HG03558 (cell line): ENCODE results near the gene PPFIA1.
"Not testable (repeated sequence)": the region's sequence is repeated elsewhere in the genome, so short reads cannot be mapped to it uniquely, and the experiment has no call there.

Experiments used
- ATAC-seq: cut with Tn5 transposase; IDR thresholded peaks from one replicate; pipeline ENCODE4 v1.9.1; 2021; ENCODE audit warnings: moderate number of reproducible peaks; ENCODE audit not compliant: unreplicated experiment; ENCODE audit errors: extremely low read depth

PPFIA1 gene

DNA sequence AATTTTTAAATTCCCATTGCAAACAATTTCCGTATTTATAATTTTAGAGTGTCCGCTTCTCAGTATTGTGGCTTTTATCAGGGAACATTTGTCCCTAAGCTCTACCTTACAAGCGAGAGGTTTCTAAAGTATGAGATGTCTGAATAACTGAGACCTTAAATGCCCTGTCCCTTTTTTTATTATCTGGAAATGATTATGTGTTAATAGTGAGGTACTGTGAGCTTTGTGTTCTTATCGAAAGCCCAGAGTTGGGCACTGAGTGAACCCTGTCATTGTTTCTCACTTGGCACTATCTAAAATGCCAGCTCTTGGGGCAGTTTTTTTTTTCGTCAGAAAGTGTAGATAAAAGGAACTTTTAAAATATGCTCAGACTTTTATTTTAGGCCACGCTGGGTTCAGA, 137.3 kb downstream of the PPFIA1 start:
- ATAC-seq: no peak

DNA sequence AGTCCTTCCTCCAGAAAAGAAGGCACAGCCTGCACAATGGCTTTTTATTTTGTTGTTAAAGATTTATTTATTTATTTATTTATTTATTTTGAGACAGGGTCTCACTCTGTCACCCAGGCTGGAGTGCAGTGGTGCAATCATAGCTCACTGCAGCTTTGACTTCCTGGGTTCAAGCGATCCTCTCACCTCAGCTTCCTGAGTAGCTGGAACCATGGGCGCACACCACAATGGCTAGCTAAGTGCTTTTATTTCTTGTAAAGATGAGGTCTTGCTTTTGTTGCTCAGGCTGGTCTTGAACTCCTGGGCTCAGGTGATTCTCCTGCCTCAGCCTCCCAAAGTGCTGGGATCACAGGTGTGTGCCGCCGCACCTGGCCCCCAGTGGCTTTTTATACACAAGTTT, 137.8 kb downstream of the PPFIA1 start:
- not testable (repeated sequence) for ATAC-seq

- ATAC-seq: no peak
Observed at GRCh38 chr11:70409437-70409836, 138.9 kb downstream of the PPFIA1 start.

GRCh38 chr11:70409871-70410270, 139.4 kb downstream of the PPFIA1 start:
- no peak for ATAC-seq

DNA sequence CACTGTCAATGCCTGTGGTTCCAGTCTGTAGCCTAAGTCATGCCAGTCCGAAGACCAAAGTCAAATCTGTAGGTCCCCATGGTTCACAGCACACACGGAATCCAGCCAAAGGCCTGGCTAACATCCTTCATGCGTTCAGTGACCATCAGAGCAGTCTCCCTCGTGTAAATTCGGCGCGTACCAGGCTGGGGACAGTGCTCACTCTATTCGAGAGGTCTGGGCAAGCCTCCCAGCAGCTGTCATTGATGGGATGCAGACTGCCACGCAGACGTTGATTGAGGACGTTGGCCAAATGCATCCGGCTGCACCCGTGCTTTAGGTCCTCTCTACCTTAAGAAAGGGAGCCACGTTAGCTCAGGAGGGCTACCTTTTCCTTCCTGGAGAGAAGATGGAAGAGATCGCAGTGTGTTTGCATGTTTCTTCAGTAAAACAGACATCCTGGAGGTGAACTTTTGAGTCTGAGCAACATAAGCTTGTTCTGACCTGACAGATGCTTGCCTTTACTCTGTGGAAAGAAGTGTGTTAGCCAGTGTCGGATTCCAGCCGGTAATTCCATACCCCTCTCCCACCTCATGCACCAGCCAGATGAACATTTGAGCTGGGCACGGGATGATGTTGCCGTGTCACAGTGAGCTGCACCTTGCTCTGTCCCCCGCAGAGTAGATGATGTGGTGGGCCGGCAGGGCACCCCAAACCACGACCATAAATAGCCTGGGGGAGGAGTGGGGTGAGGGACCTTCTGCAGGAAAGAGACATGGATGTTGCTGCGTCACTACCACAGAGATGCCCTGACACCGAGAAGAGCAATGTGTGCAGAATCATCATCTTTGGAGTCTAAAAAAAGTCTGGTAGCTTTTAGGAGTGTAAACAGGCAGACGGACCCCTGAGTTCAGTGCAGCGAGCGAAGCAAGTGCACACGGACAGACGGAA, 140.1 kb downstream of the PPFIA1 start:
- no peak for ATAC-seq

GRCh38 chr11:70411713-70412452, 141.4 kb downstream of the PPFIA1 start:
- no peak for ATAC-seq

DNA sequence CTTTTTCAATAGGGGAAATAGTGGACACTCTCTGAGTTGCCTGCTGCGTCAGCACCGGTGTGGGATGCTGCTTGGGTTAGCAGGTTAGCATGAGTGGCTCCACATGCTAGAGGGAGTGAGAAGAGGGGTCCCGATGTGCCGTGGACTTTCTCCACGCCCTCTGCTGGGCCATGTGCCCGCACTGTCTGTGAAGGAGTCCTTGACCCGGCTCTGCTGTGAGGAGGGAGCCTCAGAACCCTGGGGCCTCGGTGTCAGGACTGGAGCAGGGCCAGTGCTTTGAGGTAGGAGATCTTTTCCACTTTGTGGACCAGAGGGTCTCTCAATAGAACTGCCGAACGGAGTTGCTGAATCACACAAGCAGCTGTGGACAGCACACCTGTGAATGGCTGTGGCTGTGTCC, 142.7 kb downstream of the PPFIA1 start:
- ATAC-seq: no peak

- ATAC-seq: no peak
Observed at GRCh38 chr11:70414341-70415100, 144.0 kb downstream of the PPFIA1 start.

DNA sequence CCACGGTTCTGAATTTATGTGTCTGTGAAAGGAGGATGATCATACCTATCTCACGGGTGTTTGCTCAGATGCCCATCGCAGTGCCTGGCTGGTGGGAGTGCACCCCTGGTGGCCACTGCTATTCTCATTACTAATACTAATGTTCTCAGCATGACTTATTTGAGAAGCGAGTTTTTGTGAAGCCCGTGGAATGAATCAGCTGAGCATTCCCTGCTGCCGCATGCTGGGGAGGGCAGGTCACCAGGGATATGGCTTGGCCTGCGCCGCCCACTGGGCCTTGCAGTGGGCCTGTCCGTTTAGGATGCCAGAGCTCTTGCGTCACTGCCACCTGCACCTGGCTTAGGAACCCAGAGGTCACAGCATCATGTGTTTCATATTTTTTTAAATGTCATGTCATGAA, 144.7 kb downstream of the PPFIA1 start:
- ATAC-seq: no peak

DNA sequence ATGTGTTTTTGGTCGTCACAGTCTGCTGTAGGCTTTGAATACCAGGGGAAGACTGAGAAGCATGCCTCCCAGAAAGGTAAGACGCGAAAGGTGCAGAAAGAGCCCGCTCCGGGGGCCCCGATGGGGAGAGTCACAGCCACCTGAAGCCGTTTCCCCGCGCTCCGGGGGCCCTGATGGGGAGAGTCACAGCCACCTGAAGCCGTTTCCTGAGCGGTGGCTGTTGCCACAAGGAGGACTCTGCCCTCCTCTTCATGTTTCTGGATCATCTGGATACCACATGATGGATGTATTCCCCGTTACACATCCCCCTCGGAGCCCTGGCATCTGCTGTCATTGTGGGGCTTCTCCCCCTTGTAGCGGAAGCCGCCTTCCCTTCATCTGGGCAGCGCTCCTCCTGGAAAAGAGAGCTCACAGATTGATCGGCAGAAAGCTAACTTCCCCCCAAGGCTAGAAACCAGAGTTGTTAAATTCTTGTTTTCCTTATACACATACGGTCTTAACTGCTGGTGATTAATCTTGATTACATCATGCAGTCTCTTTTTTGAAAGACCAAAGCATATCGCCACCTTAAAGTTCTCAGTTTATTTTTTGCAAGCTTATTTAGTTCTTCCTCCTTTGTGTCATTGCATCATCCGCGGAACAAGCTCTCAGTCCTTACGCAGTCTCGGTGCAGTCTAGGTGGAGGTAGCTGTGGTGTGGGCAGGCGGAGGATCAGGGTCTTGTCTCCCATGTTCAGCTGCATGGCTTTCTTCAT, 145.3 kb downstream of the PPFIA1 start:
- ATAC-seq: no peak

DNA sequence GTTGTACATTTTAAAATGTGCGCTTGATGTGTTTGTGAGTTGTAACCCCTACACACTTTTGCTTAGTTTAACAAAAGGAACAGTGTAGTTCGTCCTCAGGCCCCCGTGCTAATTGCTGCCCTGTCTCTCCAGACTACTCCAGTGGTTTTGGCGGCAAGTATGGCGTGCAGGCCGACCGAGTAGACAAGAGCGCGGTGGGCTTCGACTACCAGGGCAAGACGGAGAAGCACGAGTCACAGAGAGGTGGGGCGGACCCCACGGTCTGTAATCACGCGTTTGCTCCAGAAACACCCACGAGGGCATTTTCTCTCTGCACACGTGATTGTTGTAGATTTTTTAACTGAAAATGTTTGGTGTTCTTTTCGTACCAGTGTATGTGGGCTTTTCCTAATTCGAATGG, 146.4 kb downstream of the PPFIA1 start:
- no peak for ATAC-seq

- ATAC-seq: no peak
Observed at GRCh38 chr11:70418130-70418529, 147.6 kb downstream of the PPFIA1 start.

- no peak for ATAC-seq
Observed at GRCh38 chr11:70419307-70420007, 149.0 kb downstream of the PPFIA1 start.

DNA sequence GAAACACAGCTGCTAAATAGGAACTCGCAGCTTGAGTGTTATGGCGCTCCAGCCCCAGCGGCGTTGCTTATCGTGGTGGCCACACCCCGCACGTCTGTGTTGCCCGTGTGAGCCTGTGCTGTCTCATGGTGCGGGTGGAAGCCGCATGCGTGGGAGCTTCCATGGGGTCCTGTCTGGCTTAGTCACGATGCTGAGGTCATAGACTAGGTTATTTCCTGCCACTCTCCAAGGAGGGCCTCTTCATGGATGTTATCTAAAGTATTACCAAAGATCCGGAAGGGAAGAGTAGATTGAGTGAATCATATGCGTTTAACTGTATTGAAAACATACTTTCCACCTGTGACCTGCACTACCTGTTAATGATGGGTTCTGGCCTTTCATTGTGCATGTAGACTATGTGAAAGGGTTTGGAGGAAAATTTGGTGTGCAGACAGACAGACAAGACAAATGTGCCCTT, 149.5 kb downstream of the PPFIA1 start:
- ATAC-seq: no peak

- no peak for ATAC-seq
Observed at GRCh38 chr11:70420496-70420895, 150.0 kb downstream of the PPFIA1 start.

DNA sequence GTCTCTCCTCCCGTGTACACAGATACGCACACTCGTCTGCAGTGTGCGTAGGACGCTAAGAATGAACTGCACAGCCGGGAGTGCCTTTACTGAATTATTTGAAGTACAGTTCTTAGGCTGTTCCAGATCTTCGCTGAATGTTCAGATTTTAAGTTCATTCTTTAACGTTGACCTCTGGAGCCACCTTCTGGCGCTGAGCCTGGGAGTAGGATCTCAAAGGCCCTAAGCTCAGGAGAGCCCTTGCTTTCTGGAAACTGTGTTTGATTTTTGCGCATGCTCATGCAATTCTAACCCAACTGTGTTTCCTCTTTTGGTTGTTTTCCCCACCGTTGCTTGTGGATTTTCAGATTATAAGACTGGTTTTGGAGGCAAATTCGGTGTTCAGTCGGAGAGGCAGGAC, 150.6 kb downstream of the PPFIA1 start:
- no peak for ATAC-seq

DNA sequence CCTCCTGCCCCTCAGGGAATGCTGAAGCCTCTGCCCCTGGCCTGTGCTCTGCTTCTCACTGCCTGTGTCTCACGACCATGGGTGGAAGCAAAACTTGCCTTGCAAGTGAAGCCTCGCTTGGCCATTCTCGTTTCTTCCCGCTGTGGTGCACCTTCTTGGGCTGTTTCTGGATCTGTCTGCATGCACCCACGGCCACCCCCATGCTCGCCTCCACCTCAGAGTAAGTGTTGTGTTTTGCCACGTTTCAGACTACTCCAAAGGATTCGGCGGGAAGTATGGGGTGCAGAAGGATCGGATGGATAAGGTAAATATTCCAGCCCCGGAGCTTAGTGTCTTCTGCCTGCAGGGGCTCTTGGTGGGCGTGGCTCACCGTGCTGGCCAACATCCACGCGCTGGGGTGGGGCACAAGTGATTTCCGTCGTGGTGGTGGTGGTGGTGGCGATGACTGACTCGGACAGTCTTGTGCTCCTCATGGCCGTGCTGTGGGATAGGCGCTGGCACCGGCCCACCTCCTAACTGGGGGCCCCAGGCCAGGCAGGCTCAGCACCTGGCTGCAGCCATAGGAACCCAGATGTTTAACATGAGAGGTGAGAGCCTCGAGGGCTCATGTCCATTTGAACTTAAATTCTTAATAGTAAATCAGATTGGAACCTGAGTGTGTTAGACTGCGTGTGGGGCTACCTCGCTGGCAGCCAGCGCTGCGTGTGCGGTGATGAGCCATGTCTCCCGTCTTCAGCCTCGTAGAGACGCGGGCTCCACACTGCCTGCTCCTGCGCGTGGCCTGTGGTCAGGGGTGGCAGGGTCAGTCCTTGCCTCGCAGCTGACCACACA, 152.4 kb downstream of the PPFIA1 start:
- no peak for ATAC-seq
